Measurements from ENCODE around the gene PROZ. TPM values are rescaled to one million over a fixed set of nuclear protein-coding genes. Genes with fewer than 3 reads are reported as not detected.
A peak's percentile ranks its signal among the peaks of the same experiment; 100 is the strongest.

The PROZ gene
- total RNA-seq, 1 donor from 2014 or later, result not detected

DNA sequence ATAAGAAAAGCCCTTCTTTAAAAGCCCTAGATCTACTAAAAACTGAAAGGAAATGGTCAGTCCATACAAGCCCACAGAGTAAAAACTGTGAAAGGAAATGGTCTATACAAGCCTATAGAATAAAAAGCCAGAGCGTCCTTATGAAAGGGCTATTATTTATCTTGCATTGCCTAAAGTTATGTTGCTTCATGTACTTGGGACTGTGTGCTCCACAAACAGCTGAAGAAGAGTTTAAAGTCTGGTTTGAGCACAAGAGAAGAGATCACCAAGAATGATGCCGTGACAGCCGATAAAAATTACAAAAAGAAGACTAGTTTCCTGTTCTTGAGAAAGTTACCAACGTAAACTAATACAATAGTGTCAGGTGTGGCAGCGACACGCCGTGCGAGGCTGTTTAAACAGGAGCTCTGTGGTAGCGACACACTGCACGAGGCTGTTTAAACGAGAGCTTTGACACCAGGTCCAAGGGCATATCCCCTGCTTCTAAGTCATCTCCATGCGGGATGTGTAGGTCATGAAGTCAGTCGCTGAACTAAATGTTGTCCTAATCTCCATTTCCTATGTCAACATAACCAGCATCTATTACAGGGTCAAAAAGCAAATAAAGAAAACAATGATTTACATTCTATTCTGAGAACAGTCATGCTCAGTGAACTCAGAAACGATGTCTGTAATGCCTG lies 25.1 kb downstream of the PROZ start:
- H3K27ac Mint-ChIP-seq (ENCODE audit: unreplicated experiment), result peak overlapping the region; percentile 49
- H3K4me3 Mint-ChIP-seq (ENCODE audit: unreplicated experiment), result no peak overlapping the region
- peaks cover 17% of the 10 kb centered on the region for H3K36me3 Mint-ChIP-seq (ENCODE audit: low read depth)
- H3K4me1 Mint-ChIP-seq (ENCODE audit: low read depth), result peaks cover 59% of the 10 kb centered on the region
- no peaks in the 10 kb centered on the region for H3K9me3 Mint-ChIP-seq (ENCODE audit: low read depth)
- TF ChIP-seq, protein P1, sequence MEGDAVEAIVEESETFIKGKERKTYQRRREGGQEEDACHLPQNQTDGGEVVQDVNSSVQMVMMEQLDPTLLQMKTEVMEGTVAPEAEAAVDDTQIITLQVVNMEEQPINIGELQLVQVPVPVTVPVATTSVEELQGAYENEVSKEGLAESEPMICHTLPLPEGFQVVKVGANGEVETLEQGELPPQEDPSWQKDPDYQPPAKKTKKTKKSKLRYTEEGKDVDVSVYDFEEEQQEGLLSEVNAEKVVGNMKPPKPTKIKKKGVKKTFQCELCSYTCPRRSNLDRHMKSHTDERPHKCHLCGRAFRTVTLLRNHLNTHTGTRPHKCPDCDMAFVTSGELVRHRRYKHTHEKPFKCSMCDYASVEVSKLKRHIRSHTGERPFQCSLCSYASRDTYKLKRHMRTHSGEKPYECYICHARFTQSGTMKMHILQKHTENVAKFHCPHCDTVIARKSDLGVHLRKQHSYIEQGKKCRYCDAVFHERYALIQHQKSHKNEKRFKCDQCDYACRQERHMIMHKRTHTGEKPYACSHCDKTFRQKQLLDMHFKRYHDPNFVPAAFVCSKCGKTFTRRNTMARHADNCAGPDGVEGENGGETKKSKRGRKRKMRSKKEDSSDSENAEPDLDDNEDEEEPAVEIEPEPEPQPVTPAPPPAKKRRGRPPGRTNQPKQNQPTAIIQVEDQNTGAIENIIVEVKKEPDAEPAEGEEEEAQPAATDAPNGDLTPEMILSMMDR (IDR thresholded peaks at IDR 0.05), result no peak
- no peaks in the 10 kb centered on the region for H3K27me3 Mint-ChIP-seq (ENCODE audit: low read depth)
- no peak for DNase-seq (ENCODE audit: low spot score)

DNA sequence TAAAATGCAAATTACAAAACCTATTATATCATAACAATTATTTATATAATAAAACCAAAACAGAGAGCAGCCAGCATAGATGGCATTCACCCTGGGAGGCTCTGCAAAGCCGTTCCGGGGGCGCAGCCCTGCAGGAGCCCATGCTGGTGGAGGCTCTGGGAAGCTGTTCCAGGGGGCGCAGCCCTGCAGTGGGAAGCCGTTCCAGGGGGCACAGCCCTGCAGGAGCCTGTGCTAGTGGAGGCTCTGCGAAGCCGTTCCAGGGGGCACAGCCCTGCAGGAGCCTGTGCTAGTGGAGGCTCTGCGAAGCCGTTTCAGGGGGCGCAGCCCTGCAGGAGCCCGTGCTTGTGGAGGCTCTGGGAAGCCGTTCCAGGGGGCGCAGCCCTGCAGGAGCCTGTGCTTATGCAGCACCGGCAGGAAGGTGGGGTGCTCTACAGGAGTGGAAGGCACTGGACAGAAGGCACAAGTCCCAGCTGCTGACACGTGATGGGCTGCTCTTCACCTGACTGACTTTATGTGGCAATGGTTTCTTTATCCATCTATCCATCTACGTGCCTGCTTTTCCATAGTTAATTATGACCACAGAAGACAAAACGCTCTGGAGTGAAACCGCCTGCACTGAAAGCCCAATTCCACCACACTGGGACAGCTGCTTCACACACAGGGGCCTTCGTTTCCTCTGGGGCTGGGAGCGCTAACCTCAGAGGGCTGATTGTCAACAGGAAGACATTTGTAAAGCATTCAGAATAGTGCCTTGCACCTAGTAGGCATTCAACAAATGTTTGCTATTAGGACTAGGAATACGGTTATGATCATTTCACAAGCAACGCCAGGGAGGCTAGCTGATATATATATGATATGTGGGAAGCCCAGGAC lies 26.4 kb downstream of the PROZ start:
- no peak overlapping the region for H3K27ac Mint-ChIP-seq (ENCODE audit: unreplicated experiment)
- H3K27me3 Mint-ChIP-seq (ENCODE audit: low read depth), result no peaks in the 10 kb centered on the region
- peaks cover 53% of the 10 kb centered on the region for H3K4me1 Mint-ChIP-seq (ENCODE audit: low read depth)
- TF ChIP-seq, protein P1 (IDR thresholded peaks at IDR 0.05), result no peak
- no peak overlapping the region for H3K4me3 Mint-ChIP-seq (ENCODE audit: unreplicated experiment)
- H3K36me3 Mint-ChIP-seq (ENCODE audit: low read depth), result peaks cover 19% of the 10 kb centered on the region
- no peaks in the 10 kb centered on the region for H3K9me3 Mint-ChIP-seq (ENCODE audit: low read depth)
- no peak for DNase-seq (ENCODE audit: low spot score)

DNA sequence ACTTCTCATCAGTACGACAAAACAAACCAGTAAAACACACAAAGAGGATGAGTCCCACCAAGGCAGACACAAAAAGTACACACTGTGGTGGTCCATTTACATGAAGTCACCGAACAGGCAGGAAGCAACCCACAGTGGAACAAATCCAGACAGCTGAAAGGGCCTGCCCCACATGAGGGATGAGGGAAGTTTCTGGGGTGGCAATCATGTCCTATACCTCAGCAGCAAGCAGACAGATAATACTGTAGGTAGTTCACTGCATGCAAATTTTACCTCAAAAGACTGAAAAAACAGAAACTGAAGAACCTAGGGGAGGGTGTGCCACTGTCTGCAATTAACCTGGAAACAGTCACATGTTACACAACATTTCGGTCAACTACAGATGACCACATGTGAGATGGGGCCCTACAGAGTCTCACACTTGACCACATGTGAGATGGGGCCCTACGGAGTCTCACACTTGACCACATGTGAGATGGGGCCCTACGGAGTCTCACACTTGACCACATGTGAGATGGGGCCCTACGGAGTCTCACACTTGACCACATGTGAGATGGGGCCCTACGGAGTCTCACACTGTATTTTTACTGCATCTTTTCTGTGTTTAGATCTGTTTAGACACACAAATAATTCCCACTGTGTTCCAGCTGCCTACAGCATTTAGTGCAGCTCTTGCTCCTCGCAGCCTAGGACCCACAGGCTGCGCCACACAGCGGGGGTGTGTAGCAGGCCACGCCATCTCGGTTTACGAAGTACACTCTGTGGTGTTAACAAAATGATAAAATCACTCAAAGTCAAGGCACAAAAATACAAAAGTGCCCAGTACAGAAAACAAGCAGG lies 27.8 kb downstream of the PROZ start:
- Mint-ChIP-seq H3K9me3 (ENCODE audit: low read depth) (no peaks in the 10 kb centered on the region), H3K27me3 (ENCODE audit: low read depth) (no peaks in the 10 kb centered on the region), H3K4me3 (ENCODE audit: unreplicated experiment) (no peak overlapping the region), H3K36me3 (ENCODE audit: low read depth) (peaks cover 22% of the 10 kb centered on the region), H3K4me1 (ENCODE audit: low read depth) (peaks cover 46% of the 10 kb centered on the region), H3K27ac (ENCODE audit: unreplicated experiment) (peak overlapping the region; percentile 98)
- TF ChIP-seq, protein P1 (IDR thresholded peaks at IDR 0.05), result no peak
- DNase-seq (ENCODE audit: low spot score), result no peak

DNA sequence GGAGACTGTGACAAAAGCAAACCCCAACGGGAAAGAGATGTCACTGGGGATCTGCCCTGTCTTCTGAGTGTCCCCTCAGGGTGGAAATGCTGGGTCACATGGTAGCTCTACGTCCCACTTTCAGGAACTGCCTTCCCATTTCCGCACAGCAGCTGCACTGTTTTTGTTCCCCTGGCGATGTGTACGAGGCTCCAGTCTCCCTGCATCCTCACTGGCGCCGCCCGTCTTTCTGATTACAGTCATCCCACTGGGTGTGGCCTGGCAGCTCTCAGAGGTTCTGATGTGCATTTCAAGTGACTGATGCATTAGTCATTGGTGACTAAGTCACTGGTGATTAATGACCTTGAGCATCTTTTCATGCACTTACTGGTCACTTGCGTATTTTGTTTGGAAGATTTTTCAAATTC lies 28.8 kb downstream of the PROZ start:
- TF ChIP-seq, protein P1 (IDR thresholded peaks at IDR 0.05), result peak; percentile 45
- DNase-seq (ENCODE audit: low spot score), result no peak
- peaks cover 22% of the 10 kb centered on the region for H3K36me3 Mint-ChIP-seq (ENCODE audit: low read depth)
- no peaks in the 10 kb centered on the region for H3K9me3 Mint-ChIP-seq (ENCODE audit: low read depth)
- H3K4me1 Mint-ChIP-seq (ENCODE audit: low read depth), result peaks cover 41% of the 10 kb centered on the region
- H3K27me3 Mint-ChIP-seq (ENCODE audit: low read depth), result no peaks in the 10 kb centered on the region
- H3K4me3 Mint-ChIP-seq (ENCODE audit: unreplicated experiment), result peak overlapping the region; percentile 63
- H3K27ac Mint-ChIP-seq (ENCODE audit: unreplicated experiment), result peak overlapping the region; percentile 98
